Measurements from ENCODE around the gene PHLPP1.
"Not testable (repeated sequence)": the region's sequence is repeated elsewhere in the genome, so short reads cannot be mapped to it uniquely, and the experiment has no call there.

PHLPP1 gene

GRCh38 chr18:62717925-62718800, 2.8 kb downstream of the PHLPP1 start:
- DNase-seq = no peak

DNA sequence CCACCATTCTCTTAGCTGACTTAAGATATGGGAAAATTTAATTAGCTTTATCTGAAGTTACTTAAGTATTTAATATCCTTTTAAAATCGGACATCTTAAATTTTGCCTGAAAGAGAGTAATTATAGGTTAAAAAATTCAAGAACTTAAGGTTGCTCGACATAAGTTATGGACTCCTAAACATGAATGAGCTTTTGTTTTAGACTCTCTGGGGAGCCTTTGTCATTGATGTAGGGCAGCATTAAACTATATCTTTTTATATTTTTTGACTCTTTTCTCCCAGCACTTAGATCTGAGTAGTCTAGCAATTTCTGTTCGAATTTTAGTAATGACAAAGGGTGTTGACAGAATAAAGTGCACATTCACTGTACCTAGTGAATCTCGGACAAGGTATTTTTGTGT, 4.7 kb downstream of the PHLPP1 start:
- DNase-seq = no peak

GRCh38 chr18:62720766-62721613, 5.6 kb downstream of the PHLPP1 start:
- no peak for DNase-seq

DNA sequence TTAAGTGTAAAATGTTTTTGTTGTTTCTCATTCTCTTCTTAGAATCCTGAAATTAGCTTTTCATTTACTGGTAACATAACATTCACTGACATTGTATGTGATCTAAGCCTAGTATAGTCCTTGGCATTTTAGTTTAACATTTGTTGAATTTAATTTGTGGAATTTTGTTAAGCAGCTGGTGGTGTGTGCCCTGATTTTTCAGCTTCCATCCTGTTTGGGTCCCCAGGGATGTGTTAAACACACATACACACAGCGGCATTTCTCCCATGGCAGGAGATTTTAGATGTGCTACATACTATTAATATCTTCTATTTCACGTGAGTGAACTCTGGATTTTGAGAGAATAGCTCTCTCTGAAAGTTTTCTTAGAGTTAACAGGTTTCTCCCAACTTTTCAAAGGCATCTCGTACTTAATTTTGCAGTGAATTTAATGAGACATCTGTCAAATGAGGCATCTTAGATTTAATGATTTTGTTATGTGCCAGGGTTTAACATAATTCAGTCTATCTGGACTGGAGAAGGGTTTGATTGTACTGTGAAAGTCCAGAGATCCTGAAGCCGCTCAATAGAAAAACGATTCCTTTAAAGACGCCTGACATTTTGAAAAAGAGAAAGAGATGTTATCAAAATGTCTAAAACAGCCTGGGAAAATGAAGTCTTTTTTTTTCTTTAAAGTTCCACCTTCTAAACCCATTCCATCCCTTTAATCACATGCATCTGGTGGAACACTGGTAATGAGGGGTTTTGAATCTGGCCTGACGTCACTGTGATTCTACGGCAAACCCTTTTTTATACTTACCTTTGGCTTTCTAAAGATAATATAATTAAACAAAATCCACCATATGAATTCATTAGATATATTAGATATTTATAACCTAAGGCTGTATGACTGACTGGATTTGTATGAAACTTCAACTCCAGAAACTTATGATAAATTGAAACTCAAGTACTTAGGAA, 6.8 kb downstream of the PHLPP1 start:
- DNase-seq = no peak

- no peak for DNase-seq
Observed at GRCh38 chr18:62723666-62724281, 8.4 kb downstream of the PHLPP1 start.

GRCh38 chr18:62725896-62726295, 10.6 kb downstream of the PHLPP1 start:
- no peak for DNase-seq

GRCh38 chr18:62728254-62728653, 12.9 kb downstream of the PHLPP1 start:
- no peak for DNase-seq

DNA sequence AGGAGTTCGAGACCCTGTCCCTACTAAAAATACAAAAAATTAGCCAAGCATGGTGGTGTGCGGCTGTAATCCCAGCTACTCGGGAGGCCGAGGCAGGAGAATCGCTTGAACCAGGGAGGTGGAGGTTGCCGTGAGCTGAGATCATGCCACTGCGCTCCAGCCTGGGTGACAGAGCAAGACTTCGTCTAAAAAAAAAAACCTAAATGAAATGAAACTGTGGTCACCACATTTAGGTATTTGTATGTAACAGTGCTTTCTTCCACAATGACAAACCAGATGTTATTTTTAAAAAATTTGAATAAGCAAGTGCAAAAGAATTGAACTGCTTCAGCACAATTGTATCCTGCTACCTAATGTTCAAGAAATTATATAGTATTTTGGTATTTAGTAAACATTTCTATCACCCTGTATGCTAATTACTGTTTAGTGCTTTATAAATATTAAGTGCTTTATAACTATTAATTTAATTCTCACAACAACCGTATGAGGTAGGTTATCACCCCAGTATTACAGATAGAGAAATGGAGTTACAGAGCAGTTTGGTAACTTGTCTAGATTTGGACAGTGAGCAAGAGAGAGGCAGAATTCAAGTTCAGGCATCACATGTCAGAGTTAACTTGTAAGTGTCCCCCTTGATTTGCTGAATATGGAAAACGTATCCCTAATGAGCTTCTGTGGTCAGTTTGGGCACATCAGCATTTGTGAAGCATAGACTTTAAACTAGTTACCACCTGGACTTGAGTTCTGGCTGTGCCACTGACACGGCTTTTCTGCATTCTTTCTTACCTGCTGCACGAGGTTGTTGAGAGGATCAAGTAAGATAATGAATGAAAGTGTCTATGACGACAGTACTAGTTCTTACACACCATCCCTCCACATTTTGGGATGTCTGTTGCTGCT, 14.4 kb downstream of the PHLPP1 start:
- DNase-seq = no peak

- DNase-seq = no peak
Observed at GRCh38 chr18:62730941-62731340, 15.6 kb downstream of the PHLPP1 start.

- no peak for DNase-seq
Observed at GRCh38 chr18:62732617-62733016, 17.3 kb downstream of the PHLPP1 start.

- no peak for DNase-seq
Observed at GRCh38 chr18:62734290-62734689, 18.9 kb downstream of the PHLPP1 start.

GRCh38 chr18:62735387-62735786, 20.0 kb downstream of the PHLPP1 start:
- DNase-seq = no peak

DNA sequence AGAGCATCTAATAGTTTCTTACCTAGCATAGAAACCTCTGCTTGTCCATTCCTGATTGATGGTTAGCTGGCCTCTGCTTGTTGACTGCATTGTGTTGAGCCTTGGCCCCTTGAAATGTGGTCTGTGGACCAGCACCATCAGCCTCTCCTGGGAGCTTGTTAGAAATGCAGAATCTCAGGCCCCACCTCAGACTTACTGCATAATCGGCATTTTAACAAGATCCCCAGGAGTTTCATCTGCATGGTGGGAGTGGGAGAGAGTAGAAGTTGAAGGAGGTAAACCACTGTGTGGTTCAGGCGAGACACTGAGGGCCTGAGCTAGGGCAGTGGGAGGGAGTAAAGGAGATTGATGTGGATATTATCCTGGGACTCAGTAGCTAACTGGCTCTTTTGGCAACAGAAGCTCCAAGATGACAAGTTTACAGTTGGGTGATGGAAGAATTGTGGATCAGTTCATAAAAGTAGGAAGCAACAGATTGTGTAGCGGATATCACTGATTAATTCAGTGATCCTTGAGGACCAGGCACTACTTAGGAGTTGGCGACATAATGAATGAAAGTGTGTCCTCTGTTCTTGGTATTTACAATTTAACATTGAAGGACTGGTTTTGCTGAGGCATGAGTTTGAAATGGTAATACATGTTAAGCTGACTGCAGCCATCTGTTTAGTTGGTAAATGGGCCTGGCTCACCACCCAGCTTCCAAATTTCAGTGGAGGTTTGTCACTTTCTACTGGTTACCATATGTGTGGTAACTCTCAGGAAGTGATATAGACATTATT, 20.9 kb downstream of the PHLPP1 start:
- no peak for DNase-seq

- no peak for DNase-seq
Observed at GRCh38 chr18:62737241-62737873, 22.0 kb downstream of the PHLPP1 start.

GRCh38 chr18:62738639-62739038, 23.3 kb downstream of the PHLPP1 start:
- DNase-seq = no peak

DNA sequence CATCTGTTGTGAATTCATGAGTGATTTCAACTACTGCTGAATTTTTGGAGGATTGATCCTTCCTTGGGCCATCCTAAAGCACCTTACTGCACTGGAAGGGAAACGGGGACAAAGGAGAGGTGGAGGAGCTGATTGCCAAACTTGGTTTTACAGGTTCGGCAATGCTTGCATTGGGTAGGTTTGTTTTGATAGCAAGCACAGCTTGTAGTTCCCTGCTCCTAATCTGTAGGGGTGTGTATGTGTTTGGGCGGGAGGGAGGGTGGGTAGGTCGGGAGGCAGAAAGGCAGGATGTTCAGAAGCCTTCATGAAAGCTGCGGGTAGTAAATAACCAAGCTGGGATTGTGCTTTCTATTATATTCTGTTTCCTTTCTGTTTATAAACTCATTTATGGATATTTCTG, 24.6 kb downstream of the PHLPP1 start:
- DNase-seq = no peak

DNA sequence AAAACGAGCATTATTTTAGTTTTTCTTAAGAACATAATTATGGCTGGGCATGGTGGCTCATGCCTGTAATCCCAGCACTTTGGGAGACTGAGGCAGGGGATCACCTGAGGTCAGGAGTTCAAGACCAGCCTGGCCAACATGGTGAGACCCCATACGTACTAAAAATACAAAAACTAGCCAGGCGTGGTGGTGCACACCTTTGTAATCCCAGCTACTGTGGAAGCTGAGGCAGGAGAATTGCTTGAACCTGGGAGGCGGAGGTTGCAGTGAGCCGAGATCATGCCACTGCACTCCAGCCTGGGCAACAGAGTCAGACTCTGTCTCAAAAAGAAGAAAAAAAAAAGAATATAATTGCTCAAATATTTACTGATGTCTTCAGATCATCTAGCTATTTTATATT, 25.3 kb downstream of the PHLPP1 start:
- not testable (repeated sequence) for DNase-seq

GRCh38 chr18:62741118-62741566, 25.8 kb downstream of the PHLPP1 start:
- no peak for DNase-seq

GRCh38 chr18:62741584-62741983, 26.2 kb downstream of the PHLPP1 start:
- DNase-seq = no peak
